HG03060 (cell line): ENCODE results near the gene RPL13.

ENCODE experiments used
- ATAC-seq: cut with Tn5 transposase; IDR thresholded peaks from one replicate; pipeline ENCODE4 v1.9.1; 2021; ENCODE audit warnings: low read depth, moderate number of reproducible peaks; ENCODE audit not compliant: unreplicated experiment

Gene RPL13

DNA sequence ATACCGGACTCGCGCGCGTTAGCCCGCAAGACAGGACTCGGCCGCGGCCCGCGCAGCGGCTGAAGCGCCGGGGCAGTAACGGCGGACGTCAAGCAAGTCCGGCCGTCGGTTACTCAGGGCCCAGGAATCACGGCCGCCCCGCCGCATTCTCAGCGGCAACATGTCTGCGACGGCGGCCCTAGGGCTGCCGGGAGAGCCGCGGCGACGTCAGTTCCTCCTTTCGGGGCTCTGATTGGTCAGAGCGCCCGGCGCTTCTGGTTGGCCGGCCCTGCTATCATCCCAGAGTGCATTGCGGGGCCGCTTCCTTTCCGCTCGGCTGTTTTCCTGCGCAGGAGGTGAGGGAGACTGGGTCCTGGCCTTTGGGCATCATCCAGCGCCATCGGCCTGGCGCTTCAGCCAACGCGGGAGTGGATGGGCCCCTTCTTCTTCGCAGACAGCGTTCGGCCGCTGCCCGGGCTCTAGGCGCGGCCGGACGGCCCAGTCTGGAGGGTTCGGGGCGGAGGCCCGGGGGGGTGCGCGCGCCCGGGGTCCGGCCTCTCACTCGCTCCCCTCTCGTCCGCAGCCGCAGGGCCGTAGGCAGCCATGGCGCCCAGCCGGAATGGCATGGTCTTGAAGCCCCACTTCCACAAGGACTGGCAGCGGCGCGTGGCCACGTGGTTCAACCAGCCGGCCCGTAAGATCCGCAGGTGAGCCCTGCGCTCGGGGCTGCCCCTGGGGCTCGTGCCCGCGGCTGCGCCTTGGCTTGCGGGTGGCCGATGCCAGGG lies at the start of gene RPL13:
Gene RPL13 (plus strand): TSS at position 305 of the 764 bp plus-strand sequence. CDS start 278 bp downstream, at position 583.
- peak; percentile 65 for ATAC-seq

DNA sequence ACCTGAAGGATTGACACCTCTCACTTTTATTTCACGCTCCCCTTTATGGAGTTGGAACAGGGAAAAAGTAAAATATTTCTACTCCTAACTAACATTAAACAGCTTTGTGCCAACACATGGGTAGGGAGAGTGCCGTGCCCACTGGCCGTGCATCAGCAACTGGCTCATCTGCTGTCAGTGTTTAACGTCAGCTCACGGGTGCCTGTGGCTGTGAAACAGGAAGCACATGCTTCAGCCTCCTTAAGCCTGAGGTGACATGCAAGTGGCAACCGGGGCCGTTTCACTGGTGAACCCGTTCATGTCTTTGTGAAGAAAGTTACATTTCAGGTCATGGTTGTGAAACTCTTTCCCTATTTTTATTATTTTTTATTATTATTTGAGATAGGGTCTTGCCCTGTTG lies 49.1 kb upstream of the RPL13 start:
- no peak for ATAC-seq

DNA sequence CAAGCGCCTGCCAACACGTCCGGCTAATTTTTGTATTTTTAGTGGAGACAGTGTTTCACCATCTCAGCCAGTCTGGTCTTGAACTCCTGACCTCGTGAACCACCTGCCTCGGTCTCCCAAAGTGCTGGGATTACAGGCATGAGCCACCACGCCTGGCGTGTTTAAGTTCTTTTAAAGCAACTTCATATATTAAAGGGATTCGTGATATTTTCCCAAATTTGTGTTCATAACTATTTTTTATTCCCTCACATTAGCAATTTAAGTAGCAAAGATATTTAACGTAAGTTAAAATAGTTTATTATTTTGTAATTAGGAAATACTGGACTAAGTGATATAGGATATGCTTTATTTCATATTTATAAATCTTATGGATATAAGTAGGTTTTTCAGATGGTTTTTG lies 48.0 kb upstream of the RPL13 start:
- no peak for ATAC-seq

DNA sequence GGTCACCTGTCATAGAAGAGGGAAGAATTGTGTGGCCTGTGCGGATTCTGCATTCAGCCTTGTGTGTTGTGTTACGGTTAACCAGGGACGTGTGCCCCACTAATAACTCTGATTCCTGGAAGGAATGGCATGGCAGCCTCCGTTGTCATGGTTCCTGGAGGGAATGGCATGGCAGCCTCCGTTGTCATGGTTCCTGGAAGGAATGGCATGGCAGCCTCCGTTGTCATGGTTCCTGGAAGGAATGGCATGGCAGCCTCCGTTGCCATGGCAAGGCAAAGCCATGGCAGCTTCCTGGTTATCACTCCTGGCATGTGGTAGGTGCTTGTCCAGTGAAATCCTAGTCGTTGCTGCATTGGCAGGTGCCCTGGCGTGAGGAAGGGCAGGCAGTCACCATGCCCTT lies 43.4 kb upstream of the RPL13 start:
- no peak for ATAC-seq

DNA sequence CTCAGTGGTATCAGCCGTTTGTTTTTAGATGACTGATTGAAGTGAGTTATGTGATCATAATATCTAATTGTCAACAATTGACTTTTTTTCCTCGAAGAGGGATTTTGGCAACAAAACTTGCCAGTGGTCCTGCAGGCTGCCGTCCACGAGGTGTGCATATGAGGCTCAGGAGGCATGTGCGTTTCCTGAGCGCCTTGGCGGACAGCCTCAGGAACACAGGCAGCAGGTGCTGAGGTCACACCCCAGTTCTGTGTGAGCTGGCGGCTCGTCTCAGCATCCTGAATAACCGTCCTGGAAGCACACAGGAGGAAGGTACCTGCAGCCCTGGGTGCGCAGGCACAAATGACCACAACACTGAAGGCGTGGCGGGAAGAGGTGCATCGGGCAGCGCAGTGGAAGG lies 40.6 kb upstream of the RPL13 start:
- no peak for ATAC-seq

DNA sequence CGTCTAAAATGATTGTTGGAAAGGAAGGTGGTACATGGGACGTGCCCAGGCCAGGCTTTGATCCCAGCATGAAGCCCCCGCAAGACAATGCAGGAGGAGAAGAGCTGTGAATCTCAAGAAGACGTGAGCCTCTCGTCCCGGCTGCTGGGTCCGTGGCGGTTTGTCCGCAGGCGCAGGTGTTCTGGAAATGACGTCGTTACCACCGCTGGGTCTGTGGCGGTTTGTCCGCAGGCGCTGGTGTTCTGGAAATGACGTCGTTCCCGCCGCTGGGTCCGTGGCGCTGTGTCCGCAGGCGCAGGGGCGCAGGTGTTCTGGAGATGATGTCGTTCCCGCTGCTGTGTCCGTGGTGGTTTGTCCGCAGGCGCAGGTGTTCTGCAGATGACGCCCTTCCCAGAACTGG lies 38.2 kb upstream of the RPL13 start:
- no peak for ATAC-seq

DNA sequence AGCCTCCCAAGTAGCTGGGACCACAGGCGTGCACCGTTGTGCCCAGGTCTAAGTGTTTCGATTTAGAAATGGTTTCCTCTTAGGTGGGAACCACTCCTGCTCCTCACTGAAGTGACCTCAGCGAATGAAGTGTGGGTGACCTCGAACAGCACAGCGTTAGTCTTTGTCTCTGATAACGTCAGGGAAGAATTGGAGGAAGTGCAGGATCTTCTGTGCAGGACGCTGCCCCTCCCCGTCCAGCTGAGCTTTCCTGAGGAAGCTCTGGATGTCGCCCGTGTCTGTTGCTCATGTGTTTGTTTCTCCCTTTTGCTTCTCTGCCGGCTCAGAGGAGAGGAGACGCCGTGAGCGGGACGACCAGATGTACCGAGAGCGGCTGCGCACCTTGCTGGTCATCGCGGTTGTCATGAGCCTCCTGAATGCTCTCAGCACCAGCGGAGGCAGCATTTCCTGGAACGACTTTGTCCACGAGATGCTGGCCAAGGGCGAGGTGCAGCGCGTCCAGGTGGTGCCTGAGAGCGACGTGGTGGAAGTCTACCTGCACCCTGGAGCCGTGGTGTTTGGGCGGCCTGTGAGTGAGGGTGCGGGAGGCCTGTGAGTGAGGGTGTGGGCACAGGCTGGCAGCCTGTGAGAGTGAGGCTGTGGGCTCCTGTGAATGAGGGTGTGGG lies 36.7 kb upstream of the RPL13 start:
- no peak for ATAC-seq

DNA sequence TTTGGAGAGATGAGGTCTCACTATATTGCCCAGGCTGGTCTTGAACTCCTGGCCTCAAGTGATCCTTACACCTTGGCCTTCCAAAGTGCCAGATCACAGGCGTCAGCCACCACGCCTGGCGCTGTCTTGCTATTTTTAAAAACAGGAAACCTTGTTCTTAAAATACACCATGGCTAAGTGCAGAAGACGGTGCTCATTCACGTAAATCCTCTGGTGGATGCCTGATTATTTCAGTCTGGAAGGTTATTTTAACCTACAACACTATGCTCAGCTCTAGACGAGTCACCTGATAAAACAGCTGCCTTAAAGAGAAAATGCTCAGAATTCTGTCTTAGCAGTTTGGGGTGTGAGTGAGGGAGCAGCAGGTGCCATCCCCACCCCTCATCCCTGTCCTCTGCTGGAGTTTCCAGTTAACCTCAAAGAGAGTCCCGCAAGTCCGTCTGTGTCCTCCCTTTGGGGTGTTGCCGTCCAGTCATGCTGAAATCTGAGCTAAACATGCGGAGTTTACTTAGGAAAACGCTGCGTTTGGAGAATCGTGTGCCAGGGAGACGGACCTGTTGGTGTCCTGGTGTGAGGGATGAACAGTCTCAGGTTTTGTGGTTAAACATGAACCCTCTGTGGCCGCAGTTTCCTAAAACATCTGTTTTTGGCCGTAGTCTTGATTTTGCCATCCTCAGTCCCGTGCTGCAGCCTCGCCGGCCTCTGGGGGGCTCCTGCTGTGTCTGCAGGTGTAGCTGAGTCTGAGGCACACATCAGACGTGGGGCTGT lies 35.2 kb upstream of the RPL13 start:
- no peak for ATAC-seq

DNA sequence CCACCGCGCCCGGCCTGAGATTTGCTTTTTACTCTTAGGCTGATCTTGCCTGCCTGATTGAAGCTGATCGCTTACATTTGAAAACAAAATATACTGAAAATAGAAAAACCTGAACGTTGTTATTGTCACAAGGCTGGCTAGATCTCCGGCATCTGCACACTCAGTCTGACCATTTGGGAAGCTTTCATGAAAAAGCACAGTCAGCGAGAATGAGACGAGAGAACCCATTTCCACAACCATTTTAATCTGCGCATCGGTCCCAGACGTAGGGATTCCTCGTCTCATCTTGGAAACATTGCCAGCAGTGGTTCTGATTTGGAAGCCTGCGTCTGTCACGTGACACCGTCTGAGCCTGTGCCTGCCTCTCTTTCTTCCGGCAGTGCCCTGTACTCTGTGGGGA lies 31.4 kb upstream of the RPL13 start:
- ATAC-seq = no peak

DNA sequence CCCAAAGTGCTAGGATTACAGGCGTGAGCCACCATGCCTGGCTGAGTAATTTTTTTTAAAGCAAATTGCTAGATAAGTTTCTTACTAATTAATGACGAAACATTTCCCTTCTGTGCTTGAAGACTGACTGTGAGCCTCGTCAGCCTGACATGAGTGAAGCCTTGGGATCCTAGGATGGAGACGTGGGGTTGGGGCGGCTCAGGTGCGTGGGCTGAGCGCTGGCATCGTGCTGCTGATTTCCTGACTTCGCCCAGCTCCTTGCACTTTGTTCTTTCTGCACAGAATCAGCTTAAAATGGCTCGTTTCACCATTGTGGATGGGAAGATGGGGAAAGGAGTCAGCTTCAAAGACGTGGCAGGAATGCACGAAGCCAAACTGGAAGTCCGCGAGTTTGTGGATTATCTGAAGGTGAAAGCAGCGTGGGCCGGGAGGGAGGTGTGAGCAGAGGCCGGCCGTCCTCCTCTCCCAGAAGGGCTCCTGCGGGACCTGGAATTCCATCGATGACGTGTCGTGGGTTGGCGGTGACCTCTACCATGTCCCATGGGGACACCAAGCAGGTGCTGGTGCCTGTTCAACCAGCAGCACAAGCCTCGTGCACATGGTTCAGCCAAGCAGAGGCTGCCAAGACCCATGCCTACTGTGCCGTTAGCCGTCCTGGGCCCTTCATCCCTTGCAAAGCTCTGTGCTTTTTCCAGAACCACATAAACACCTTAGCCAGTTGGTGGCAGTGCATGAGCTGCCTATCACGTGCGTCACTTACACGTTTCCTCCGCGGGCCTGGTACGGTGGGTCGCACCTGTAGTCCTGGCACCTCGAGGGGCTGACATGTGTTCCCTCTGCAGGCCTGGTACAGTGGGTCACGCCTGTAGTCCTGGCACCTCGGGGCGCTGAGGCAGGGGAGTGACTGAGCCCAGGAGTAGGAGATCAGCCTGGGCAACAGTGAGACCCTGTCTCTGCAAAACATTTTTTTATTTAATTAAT lies 29.8 kb upstream of the RPL13 start:
- no peak for ATAC-seq

DNA sequence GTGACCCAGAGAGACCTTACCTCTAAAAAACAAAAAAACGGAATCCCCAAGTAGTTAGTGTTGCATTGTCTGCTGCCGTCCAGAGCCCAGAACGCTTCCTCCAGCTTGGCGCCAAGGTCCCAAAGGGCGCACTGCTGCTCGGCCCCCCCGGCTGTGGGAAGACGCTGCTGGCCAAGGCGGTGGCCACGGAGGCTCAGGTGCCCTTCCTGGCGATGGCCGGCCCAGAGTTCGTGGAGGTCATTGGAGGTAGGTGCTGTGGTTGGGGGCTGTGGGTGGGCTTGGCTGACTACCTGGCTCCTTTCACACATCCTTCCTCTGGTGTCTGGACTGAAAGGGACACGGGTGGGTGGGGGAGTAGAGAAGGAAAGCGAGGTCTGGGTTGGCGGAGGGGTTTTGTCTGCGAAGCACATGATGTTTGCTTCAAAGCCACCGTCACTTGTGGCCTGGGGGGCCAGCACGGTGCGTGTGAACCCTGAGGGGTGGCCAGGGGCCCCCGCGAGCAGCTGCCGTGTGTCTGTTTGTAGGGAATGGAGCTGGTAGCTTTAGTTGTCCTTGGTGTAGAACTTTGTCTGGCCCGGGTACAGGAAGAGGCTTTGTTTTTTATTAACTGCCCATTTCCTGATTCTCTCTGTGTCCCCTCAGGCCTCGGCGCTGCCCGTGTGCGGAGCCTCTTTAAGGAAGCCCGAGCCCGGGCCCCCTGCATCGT lies 28.5 kb upstream of the RPL13 start:
- no peak for ATAC-seq

DNA sequence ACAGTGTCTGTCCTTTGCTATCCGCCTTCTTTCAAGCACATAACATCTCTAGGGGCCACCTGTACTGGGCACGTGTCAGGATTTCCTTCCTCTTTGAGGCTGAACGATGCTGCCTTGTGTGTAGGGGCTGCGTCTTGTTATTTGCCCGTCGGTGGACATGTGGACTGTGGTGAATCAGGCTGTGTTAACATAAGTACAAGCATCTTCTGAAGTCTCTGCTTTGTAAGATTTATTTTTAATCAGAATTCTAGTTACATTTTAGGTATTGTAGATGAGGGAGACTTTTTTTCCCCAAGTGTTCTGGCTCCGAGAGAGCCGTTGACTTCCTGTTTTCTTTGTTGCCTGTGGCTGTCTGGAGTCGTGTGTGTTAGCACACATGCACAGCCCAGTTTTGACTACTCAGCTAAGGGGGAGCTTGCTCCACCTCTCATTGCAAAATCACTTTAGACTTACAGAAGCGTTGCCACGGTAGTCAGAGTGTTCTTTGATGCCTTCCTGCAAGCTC lies 26.2 kb upstream of the RPL13 start:
- ATAC-seq = no peak

DNA sequence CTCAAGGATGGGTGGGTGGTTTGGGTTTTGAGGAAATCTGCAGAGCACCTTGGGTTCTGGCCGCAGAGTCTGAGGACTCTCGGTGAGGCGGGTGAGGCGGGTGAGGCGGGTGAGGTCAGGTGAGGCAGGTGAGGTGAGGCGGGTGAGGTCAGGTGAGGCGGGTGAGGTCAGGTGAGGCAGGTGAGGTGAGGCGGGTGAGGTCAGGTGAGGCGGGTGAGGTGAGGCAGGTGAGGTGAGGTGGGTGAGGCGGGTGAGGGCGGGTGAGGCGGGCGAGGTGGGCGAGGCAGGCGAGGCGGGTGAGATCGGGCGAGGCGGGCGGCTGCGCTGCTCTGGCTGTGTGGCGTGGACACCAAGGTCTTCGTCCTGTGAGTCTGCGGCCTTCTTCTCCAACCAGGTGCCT lies 24.1 kb upstream of the RPL13 start:
- no peak for ATAC-seq

DNA sequence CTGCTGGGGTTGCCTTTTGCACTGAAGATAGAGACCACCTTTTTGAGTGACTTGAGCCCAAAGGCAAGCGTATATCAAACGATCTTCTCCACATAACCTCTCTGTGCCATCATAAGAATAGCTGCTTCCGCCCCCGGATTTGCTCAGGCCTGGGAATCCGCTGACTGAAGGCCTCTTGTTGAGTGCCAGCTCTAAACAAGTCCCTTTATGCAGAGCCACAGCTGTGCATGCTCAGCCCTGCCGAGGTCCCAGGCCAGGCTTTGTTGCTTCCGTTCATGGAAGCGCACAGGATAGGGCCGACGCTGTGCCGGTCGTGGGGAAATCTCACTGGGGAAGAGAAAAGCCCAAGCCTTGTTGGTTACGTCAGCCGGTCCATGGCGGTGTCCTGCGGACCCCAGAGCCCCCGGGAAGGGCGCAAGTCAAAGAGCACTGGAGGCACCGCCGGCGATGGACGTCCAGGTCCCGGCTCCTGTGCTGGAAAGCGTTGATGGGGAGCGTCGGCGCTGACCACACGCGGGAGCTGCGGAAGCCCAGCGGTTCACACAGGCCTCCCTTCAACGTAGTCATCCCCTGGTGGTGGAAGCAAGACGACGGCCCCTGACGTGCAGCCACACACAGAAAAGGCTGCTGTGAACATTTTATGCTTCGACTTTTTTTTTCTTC lies 23.5 kb upstream of the RPL13 start:
- no peak for ATAC-seq

DNA sequence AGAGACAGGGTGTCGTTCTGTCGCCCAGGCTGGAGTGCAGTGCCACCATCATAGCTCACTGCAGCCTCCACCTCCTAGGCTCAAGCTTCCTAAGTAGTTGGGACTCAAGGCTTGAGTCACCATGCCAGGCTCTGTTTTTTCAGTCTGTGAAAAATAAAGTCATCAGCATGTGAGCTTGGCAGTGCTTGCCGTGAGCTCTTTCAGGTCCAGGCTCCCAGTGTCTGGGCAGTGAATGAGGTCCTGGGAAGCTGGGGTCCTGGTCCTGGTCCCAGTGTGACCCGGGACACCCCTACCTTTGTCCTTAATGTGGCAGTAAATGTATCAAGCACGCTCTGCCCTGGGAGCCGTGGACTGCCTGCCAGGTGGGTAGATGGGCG lies 22.9 kb upstream of the RPL13 start:
- no peak for ATAC-seq

DNA sequence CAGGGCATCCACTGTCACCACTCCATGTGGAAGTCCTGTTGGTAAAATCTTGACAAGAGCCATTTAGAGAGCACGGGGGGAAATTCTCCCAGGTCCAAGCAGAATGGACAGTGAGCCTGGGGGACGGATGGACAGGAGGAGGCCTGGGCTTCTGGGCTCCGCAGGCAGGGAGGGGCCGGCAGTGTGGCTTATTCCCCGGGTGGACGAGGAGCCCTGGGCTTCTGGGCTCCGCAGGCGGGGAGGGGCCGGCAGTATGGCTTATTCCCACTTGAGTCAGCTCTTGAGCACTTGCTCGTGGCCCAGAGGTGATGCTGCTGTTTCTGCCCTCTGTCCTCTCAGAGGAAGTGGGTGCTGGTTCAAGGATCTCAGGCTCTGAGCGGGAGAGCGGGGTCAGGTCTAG lies 22.2 kb upstream of the RPL13 start:
- ATAC-seq = no peak

DNA sequence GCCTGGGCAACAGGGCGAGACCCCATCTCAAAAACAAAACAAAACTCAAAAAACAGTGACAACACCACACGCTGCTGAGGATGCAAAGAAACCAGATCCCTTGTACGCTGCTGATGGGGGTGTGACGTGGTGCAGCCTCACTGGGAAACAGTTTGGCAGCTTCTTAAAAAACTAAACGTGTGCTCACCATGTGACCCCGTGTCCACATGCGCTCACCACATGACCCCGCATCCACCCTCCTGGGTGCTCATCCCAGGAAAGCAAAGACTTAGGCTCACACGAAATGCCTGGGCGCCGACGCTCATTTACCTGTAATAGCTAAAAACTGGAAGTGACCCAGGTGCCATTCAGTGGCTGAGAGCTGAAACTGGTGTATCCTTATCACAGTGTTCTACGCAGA lies 19.9 kb upstream of the RPL13 start:
- ATAC-seq = no peak

DNA sequence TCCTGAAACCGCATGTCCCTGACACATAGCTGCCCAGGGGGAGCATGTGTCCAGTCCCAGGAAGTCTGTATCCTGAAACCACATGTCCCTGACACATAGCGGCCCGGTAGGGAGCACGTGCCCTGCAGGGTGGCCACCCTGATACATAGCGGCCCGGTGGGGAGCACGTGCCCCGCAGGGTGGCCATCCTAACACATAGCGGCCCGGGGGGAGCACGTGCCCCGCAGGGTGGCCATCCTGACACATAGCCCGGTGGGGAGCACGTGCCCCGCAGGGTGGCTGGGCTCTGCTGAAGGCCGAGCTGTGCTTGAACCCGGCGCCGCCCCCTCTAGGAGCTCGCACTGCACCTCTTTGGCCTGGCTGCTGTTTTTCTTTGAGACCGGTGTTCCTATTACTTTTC lies 18.7 kb upstream of the RPL13 start:
- ATAC-seq = no peak

DNA sequence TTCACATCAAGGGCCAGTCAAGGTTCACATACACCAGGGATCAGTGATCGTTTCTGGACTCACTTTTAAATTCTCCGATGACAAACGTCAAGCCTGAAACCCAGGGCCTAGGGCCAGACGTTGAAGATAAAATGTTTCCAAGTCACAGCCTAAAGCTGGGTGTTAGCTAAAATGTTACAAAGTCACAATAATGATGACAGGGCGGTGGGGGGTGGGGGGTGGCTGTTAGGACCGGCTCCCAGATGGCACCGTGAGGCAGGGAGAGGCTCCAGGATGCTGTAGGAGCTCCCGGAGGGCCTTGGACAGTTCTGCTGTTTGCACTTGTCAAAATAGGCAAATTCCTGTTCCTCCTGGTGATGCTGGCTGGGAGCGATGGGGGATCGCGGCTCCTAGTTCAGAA lies 16.4 kb upstream of the RPL13 start:
- no peak for ATAC-seq
